GM12864 (cell line): ENCODE data around the gene ABCC2.

Source experiments
- DNase-seq: peaks from one replicate; pipeline ENCODE4 v3.0.0-alpha.2; 2011; ENCODE audit warnings: low read depth
- H3K4me3 ChIP-seq: 2 replicates; pipeline ENCODE4 v1.5.1; 2011; ENCODE audit warnings: mild to moderate bottlenecking, low read depth, low read length, control low read depth
- TF ChIP-seq, protein P1 (sequence below): IDR thresholded peaks from 2 replicates; pipeline ENCODE4 v1.5.1; 2011; ENCODE audit warnings: low read depth, mild to moderate bottlenecking, moderate library complexity, low read length, control low read depth, inconsistent platforms; ENCODE audit errors: missing control alignments

ABCC2 gene

DNA sequence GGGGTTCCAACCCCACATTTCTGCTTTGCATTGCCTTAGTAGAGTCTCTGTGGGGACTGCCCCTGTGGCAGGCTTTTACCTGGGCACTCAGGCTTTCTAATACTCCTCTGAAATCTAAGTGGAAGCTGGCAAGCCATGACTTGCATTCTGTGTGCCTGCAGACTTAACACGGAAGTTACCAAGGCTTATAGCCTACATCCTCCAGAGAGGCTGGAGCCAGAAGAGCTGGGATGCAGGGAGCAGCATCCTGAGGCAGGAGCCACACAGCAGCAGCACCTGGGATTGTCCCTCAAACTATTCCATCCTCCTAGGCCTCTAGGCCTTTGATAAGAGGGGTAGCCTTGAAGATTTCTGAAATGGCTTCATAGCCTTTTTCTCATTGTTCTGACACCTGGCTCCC lies 22.1 kb upstream of the ABCC2 start:
- TF ChIP-seq, protein P1, sequence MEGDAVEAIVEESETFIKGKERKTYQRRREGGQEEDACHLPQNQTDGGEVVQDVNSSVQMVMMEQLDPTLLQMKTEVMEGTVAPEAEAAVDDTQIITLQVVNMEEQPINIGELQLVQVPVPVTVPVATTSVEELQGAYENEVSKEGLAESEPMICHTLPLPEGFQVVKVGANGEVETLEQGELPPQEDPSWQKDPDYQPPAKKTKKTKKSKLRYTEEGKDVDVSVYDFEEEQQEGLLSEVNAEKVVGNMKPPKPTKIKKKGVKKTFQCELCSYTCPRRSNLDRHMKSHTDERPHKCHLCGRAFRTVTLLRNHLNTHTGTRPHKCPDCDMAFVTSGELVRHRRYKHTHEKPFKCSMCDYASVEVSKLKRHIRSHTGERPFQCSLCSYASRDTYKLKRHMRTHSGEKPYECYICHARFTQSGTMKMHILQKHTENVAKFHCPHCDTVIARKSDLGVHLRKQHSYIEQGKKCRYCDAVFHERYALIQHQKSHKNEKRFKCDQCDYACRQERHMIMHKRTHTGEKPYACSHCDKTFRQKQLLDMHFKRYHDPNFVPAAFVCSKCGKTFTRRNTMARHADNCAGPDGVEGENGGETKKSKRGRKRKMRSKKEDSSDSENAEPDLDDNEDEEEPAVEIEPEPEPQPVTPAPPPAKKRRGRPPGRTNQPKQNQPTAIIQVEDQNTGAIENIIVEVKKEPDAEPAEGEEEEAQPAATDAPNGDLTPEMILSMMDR, result no peak
- no peak for DNase-seq
- H3K4me3 ChIP-seq, result no peak overlapping the region

DNA sequence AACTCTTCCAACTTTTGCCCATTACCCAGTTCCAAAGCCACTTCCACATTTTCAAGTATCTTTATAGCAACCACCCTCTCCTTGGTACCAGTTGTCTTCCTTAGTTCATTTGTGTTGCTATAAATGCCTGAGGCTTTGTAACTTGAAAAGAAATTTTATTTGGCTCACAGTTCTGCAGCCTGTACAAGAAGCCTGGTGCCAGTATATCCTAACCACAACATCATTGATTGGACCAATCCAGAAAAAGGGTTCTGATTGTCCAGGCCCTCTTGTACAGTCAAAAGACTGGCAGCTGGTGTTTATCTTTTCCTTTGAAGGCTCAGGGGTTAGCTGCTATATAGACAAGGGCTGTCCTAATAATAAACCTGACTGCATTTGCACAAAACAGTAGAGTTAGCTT lies 21.1 kb upstream of the ABCC2 start:
- TF ChIP-seq, protein P1, result no peak
- no peak for DNase-seq
- no peak overlapping the region for H3K4me3 ChIP-seq

DNA sequence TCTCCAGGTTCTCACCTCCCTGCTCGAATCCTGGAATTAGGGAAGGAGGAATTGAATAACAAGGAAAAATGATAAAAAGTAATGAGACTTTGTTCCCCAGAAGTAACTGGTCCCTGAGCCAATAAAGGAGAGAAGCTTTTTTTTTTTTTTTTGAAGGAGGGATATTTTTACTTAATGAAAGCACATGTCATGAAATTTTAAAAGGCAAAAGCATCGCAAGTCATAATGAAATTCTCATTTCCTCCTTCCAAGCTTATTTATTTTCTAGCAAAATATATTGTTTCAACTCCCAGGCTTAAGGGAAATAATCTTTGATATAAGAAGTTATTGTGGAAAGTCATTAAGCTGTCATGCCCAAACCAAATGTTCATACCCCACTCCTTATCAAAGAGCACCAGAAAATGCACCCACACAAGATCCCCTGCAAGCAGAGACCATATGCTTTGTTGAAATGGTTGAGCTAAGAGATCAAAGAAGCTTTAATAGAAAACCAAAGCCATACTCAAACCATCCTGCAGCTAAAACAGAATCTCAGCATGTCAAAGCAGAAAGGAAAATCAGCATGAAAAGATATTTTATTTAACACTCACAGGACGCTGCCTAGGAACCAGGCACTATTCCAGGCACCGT lies 16.7 kb upstream of the ABCC2 start:
- TF ChIP-seq, protein P1, result no peak
- H3K4me3 ChIP-seq, result no peak overlapping the region
- no peak for DNase-seq

DNA sequence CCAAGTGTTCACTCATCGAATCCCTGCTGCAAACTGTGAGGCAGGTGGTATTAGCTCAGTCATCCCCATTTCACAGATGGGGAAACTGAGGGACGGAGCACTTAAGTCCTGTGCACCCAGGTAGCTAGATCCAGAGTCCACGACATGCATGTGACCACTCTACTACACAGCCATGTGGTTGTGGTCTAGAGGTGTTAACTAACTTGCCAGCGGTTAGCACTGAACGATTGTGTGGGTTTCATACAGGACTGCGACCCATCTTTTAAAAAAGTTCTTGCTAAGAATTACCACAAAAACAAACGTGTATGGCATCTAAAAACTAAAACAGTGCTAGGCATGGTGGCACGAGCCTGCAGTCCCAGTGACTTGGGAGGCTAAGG lies 16.1 kb upstream of the ABCC2 start:
- no peak overlapping the region for H3K4me3 ChIP-seq
- peak; percentile 38 for DNase-seq
- TF ChIP-seq, protein P1, result no peak

DNA sequence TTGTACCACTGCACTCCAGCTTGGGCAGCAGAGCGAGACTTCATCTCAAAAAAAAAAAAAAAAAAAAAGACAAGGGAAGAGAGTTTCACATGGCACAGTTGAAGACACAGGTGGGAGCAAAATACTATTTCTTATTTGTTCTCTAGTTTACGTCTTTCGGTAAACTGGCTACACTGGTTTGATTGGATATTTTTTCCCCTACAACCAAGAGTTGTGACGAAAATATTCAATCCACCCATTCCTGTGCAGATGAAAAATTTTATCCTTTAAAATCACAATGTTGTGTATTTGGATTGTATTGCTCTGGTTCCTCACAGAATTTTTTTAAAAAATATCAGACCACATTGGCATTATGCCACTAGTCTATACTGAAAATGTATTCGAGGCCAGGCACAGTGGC lies 14.5 kb upstream of the ABCC2 start:
- DNase-seq, result no peak
- TF ChIP-seq, protein P1, result no peak
- no peak overlapping the region for H3K4me3 ChIP-seq

DNA sequence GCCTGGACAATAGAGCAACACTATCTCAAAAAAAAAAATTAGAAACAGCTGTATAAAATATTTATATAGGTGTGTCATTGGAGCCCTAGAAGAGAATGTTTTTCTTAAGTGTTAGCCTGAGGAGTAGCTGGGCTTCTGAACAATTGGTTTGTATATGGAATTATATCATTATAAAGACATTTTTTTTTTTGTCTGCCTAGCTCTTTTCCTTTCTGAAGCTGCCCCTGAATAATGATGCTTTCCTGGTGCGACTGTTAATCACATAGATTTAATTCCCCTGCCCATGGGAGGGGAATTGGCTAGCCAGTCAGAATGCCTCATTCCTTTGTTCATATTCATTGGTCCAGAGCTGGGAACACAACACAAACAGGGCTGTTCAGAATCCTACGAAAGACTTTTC lies 13.9 kb upstream of the ABCC2 start:
- TF ChIP-seq, protein P1, result no peak
- DNase-seq, result no peak
- H3K4me3 ChIP-seq, result no peak overlapping the region

DNA sequence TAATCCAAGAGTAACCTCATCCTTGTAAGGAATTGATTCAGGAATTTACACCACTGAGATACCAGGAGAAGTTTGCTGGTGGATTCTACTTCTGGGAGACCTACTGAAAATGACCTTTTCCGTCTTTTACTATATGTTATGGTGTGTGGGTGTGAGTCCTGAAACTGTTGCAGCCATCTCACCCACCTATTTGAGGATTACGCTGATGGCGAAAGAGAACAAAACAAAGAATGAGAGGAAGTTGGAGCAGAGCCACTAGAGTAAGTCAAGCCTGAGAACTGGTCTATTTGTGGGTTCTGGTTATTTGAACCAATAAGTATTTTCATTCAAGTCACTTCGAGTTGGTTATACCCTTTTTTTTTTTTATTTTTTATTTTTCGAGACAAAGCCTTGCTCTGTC lies 12.7 kb upstream of the ABCC2 start:
- no peak overlapping the region for H3K4me3 ChIP-seq
- TF ChIP-seq, protein P1, result no peak
- DNase-seq, result no peak
